Right lobe of liver (tissue), 4 donors: ENCODE data around the gene SOS2.

Source experiments
- CTCF ChIP-seq, 4 donors: fragments of 200-600 bp in 3 of 4; fragments of 450-650 bp in 1 of 4; IDR thresholded peaks; one replicate each; pipeline versions ENCODE4 v1.5.1 to v1.8.0; 2016 to 2022; ENCODE audit warnings: antibody characterized with exemption in 4 of 4, mild to moderate bottlenecking in 2 of 4
- POLR2A ChIP-seq: fragments of 450-650 bp; IDR thresholded peaks from one replicate; pipeline ENCODE4 v1.6.1; 2017; ENCODE audit warnings: antibody characterized with exemption, mild to moderate bottlenecking
- donor health status: DM: no; HTN: no; CAD: no.
- donor health status: DM: no; HTN: no; CAD: no.
- donor health status: DM: no; HTN: yes; CAD: no.

- TF ChIP-seq CTCF (IDR thresholded peaks at IDR 0.05) (no peak), POLR2A (no peak)
Observed at GRCh38 chr14:50272498-50272897, 41.1 kb upstream of the SOS2 start.
